IPS-15b (cell line): ENCODE measurements around the gene DENND2D.

ENCODE experiments used
- H3K27me3 ChIP-seq: one replicate; pipeline ENCODE4 v1.6.1; 2013; ENCODE audit warnings: low read length; ENCODE audit not compliant: control insufficient read depth, insufficient read depth
- H3K36me3 ChIP-seq: one replicate; pipeline ENCODE4 v1.6.1; 2013; ENCODE audit warnings: low read length; ENCODE audit not compliant: control insufficient read depth, insufficient read depth
- H3K4me1 ChIP-seq: one replicate; pipeline ENCODE4 v1.6.1; 2013; ENCODE audit warnings: mild to moderate bottlenecking, low read length; ENCODE audit not compliant: control insufficient read depth, insufficient read depth
- H3K4me3 ChIP-seq: one replicate; pipeline ENCODE4 v1.5.1; 2013; ENCODE audit warnings: low read depth, low read length
- H3K9ac ChIP-seq: one replicate; pipeline ENCODE4 v1.6.1; 2013; ENCODE audit warnings: low read depth, mild to moderate bottlenecking, low read length
- H3K9me3 ChIP-seq: one replicate; pipeline ENCODE4 v1.6.1; 2013; ENCODE audit warnings: mild to moderate bottlenecking, low read length; ENCODE audit not compliant: control insufficient read depth, insufficient read depth

Gene DENND2D

GRCh38 chr1:111154021-111154999 lies 46.1 kb downstream of the DENND2D start:
- H3K9ac ChIP-seq: no peak overlapping the region
- H3K27me3 ChIP-seq: no peaks in the 10 kb centered on the region
- H3K4me3 ChIP-seq: no peak overlapping the region
- no peaks in the 10 kb centered on the region for H3K4me1 ChIP-seq
- no peaks in the 10 kb centered on the region for H3K36me3 ChIP-seq
- no peaks in the 10 kb centered on the region for H3K9me3 ChIP-seq

GRCh38 chr1:111151838-111152237 lies 48.6 kb downstream of the DENND2D start:
- Histone ChIP-seq H3K27me3 (no peaks in the 10 kb centered on the region), H3K9me3 (no peaks in the 10 kb centered on the region), H3K9ac (no peak overlapping the region), H3K4me3 (no peak overlapping the region), H3K36me3 (peaks cover 3% of the 10 kb centered on the region), H3K4me1 (no peaks in the 10 kb centered on the region)

DNA sequence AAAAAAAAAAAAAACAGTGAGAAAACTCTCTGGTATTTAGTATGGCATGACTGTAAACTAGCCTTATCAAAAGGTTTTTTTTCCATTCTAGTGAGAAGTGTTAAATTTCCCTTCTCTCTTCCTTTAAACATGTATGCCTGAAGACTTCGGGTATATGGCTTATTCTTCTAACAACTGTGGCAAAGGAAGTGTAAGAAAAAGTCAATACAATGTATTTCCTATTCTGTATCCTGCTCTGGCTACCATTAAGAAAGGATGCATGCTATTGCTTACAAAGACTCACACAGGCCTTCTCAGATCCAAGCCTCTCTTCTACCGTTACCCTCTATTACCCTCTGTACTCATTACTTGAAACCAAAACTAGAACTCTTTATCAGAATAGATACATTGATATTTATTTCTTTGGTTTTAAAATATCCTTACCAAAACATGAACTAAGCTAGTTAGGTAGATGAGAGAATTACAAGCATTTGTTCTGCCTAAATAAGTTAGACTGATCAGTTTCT lies 52.0 kb downstream of the DENND2D start:
- Histone ChIP-seq H3K9me3 (no peaks in the 10 kb centered on the region), H3K27me3 (no peaks in the 10 kb centered on the region), H3K4me1 (no peaks in the 10 kb centered on the region), H3K9ac (no peak overlapping the region), H3K36me3 (peaks cover 3% of the 10 kb centered on the region), H3K4me3 (no peak overlapping the region)

DNA sequence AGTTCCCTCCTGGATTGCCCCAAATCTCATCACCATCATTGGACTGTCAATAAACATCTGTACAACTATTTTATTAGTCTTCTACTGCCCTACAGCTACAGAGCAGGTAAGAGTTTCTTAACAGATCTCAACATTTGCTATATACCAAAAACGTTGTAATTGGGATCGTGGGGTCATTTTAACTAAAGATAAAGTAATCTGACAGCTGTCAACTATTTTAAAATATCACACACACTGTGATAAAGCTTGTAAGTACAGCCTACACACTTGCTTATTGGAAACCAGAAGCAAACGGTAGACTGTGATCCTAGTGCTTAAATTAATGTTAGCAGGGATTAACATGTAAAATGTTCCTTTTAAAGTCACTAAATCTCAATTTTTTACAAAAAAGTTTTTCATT lies 52.5 kb downstream of the DENND2D start:
- no peaks in the 10 kb centered on the region for H3K27me3 ChIP-seq
- peaks cover 3% of the 10 kb centered on the region for H3K36me3 ChIP-seq
- no peaks in the 10 kb centered on the region for H3K4me1 ChIP-seq
- H3K9me3 ChIP-seq: no peaks in the 10 kb centered on the region
- no peak overlapping the region for H3K4me3 ChIP-seq
- H3K9ac ChIP-seq: no peak overlapping the region

- H3K36me3 ChIP-seq: peaks cover 3% of the 10 kb centered on the region
- H3K4me1 ChIP-seq: peaks cover 1% of the 10 kb centered on the region
- H3K4me3 ChIP-seq: no peak overlapping the region
- no peaks in the 10 kb centered on the region for H3K27me3 ChIP-seq
- H3K9ac ChIP-seq: no peak overlapping the region
- no peaks in the 10 kb centered on the region for H3K9me3 ChIP-seq
Observed at GRCh38 chr1:111145963-111146768, 54.3 kb downstream of the DENND2D start.

DNA sequence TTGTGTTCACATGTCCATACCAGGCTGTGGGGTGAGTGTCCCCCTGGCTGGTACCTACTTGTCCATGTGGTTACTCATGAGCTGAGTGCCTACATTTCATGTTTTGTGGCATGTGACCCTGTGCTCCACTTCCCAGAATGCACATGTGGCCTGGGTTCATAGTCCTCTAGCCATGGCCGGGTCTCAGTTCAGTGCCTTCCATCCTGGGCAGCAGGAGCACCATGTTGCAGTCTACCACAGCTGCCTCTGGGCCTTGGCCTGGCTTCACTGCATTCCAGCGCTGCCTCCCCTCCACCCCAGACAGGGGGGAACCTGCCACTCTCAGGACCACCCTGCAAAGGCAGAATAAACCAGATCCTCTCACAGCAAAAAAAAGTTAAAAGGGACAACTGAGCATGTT lies 54.9 kb downstream of the DENND2D start:
- Histone ChIP-seq H3K4me1 (peaks cover 3% of the 10 kb centered on the region), H3K4me3 (no peak overlapping the region), H3K9me3 (no peaks in the 10 kb centered on the region), H3K9ac (no peak overlapping the region), H3K27me3 (no peaks in the 10 kb centered on the region), H3K36me3 (peaks cover 3% of the 10 kb centered on the region)

- H3K4me1 ChIP-seq: peaks cover 8% of the 10 kb centered on the region
- H3K4me3 ChIP-seq: no peak overlapping the region
- no peak overlapping the region for H3K9ac ChIP-seq
Observed at GRCh38 chr1:111142356-111142975, 58.0 kb downstream of the DENND2D start.

GRCh38 chr1:111141245-111142220 lies 58.9 kb downstream of the DENND2D start:
- peak overlapping the region; percentile 93 for H3K4me3 ChIP-seq
- H3K36me3 ChIP-seq: no peaks in the 10 kb centered on the region
- H3K4me1 ChIP-seq: peaks cover 8% of the 10 kb centered on the region
- H3K9ac ChIP-seq: no peak overlapping the region
- H3K27me3 ChIP-seq: no peaks in the 10 kb centered on the region
- H3K9me3 ChIP-seq: no peaks in the 10 kb centered on the region

More at GRCh38 chr1:111142356-111142975, 58.0 kb downstream of the DENND2D start:
- Histone ChIP-seq H3K36me3 (no peaks in the 10 kb centered on the region), H3K9me3 (no peaks in the 10 kb centered on the region), H3K27me3 (no peaks in the 10 kb centered on the region)

- peak overlapping the region; percentile 93 for H3K9ac ChIP-seq
- H3K4me1 ChIP-seq: peaks cover 8% of the 10 kb centered on the region
- H3K36me3 ChIP-seq: no peaks in the 10 kb centered on the region
- no peaks in the 10 kb centered on the region for H3K9me3 ChIP-seq
- no peaks in the 10 kb centered on the region for H3K27me3 ChIP-seq
- peak overlapping the region; percentile 93 for H3K4me3 ChIP-seq
Observed at GRCh38 chr1:111140680-111140967, 59.8 kb downstream of the DENND2D start.

DNA sequence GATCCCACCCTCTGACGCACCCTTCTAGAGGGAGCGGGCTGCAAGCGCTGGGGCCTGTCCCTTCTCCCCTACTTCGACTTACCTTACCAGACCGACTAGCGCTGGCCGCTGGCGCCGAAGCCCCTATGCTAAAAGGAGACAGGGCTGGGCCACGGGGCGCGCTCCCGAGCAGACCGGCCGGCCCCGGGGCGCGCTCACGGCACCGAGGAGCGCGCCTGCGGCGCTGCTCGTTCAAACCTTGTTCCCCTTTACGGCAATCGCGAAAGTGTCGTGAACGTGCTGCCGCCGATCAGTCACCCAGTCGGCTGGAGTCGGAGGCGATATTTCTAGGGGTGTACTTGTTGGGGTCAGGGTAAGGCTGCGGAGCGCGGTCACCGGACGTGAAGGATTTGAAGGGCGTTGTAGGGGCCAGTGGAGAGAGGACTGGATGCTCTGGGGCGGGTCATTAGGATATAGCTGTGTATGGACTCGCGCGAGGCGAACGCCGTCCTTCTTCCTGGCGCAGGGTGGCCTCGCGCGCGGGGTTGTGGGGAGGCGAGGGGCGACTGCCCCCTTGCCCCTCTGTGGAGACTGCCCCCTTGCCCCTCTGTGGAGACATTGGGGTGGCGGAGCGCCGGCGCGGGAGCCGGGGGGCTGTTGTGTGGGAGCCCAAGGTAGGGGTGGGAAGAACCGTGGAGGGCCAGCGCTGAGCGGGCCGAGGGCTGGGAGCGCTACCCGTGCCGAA lies 60.3 kb downstream of the DENND2D start, which contains the start of the genes CEPT1 and DRAM2:
Gene CEPT1, plus strand, starts transcription at position 268 of the 724 bp plus-strand sequence. CDS start 7,492 bp downstream, outside the sequence.
Gene DRAM2, minus strand, starts transcription at position 138 of the 724 bp plus-strand sequence. CDS start 8,539 bp downstream, outside the sequence.
- H3K4me1 ChIP-seq: peaks cover 8% of the 10 kb centered on the region
- H3K4me3 ChIP-seq: peak within 1 kb of the TSS; percentile 93
- no peaks in the 10 kb centered on the region for H3K27me3 ChIP-seq
- no peaks in the 10 kb centered on the region for H3K36me3 ChIP-seq
- H3K9ac ChIP-seq: peak within 1 kb of the TSS; percentile 93
- no peaks in the 10 kb centered on the region for H3K9me3 ChIP-seq
